PC-9 (cell line): ENCODE data around the gene TSPEAR. TPM values are rescaled to one million over a fixed set of nuclear protein-coding genes. Genes with fewer than 3 reads are reported as not detected.
"Not testable (repeated sequence)": the region's sequence is repeated elsewhere in the genome, so short reads cannot be mapped to it uniquely, and the experiment has no call there.

ENCODE experiments used
- BruUV-seq: library from RNA; stranded (reverse); fragments of 400-500 nt; replicated peaks from 2 replicates; lab custom pipeline; 2021; lab: Mats Ljungman, UMichigan
- CTCF ChIA-PET: fragments of 300-600 bp; sonication (Branson Sonifier 250); formaldehyde crosslinking; loops from one replicate; lab custom pipeline; 2022; ENCODE audit warnings: antibody characterized with exemption; lab: Charles Lee
- POLR2A ChIA-PET: fragments of 300-600 bp; sonication (Branson Sonifier 250); formaldehyde crosslinking; loops from one replicate; lab custom pipeline; 2022; ENCODE audit warnings: antibody characterized with exemption; ENCODE audit not compliant: unreplicated experiment; lab: Charles Lee
- DNase-seq, 2 experiments: peaks; one replicate each; pipeline versions ENCODE4 v3.0.0 to v3.0.0-alpha.2; 2015 to 2022; ENCODE audit warnings: mixed read lengths in 1 of 2
- H2AFZ ChIP-seq: fragments of 200-600 bp; sonication (generic); 2 replicates; pipeline ENCODE4 v1.8.1; 2017; ENCODE audit warnings: antibody characterized with exemption
- H3F3A ChIP-seq: fragments of 200-600 bp; sonication (generic); 2 replicates; pipeline ENCODE4 v1.8.1; 2017; ENCODE audit warnings: antibody characterized with exemption, mild to moderate bottlenecking, low read depth; ENCODE audit not compliant: insufficient read depth
- H3K27ac ChIP-seq: fragments of 200-600 bp; sonication (generic); 2 replicates; pipeline ENCODE4 v1.6.1; 2016; ENCODE audit warnings: mixed run types
- H3K27me3 ChIP-seq: fragments of 200-600 bp; sonication (generic); 2 replicates; pipeline ENCODE4 v1.6.1; 2016; ENCODE audit warnings: low read depth, mixed run types; ENCODE audit not compliant: insufficient read depth
- H3K36me3 ChIP-seq: fragments of 200-600 bp; sonication (generic); 2 replicates; pipeline ENCODE4 v1.6.1; 2016; ENCODE audit warnings: low read depth, mixed run types
- H3K4me1 ChIP-seq: fragments of 200-600 bp; sonication (generic); replicated peaks from 2 replicates; pipeline ENCODE4 v1.6.1; 2016; ENCODE audit warnings: mixed run types; ENCODE audit not compliant: insufficient read depth
- H3K4me2 ChIP-seq: fragments of 200-600 bp; sonication (generic); 2 replicates; pipeline ENCODE4 v1.6.1; 2017; ENCODE audit warnings: mixed run types
- H3K4me3 ChIP-seq: fragments of 200-600 bp; sonication (generic); 2 replicates; pipeline ENCODE4 v1.6.1; 2016; ENCODE audit warnings: mixed run types
- H3K79me2 ChIP-seq: fragments of 200-600 bp; sonication (generic); 2 replicates; pipeline ENCODE4 v1.6.1; 2017; ENCODE audit warnings: low read depth, mixed run types
- H3K9me2 ChIP-seq: fragments of 200-600 bp; sonication (generic); 2 replicates; pipeline ENCODE4 v1.8.1; 2017; ENCODE audit warnings: mild to moderate bottlenecking; ENCODE audit not compliant: insufficient read depth
- H3K9me3 ChIP-seq: fragments of 200-600 bp; sonication (generic); 2 replicates; pipeline ENCODE4 v1.8.1; 2016; ENCODE audit warnings: low read depth; ENCODE audit not compliant: insufficient read depth
- H4K20me1 ChIP-seq: fragments of 200-600 bp; sonication (generic); 2 replicates; pipeline ENCODE4 v1.8.1; 2017; ENCODE audit not compliant: insufficient read depth
- CTCF ChIP-seq: fragments of 200-600 bp; sonication (generic); conservative IDR thresholded peaks from 2 replicates; pipeline ENCODE4 v1.6.1; 2017; ENCODE audit warnings: mixed run types, antibody characterized with exemption, mild to moderate bottlenecking, moderate library complexity
- EZH2 ChIP-seq: fragments of 200-600 bp; sonication (generic); IDR thresholded peaks from 2 replicates; pipeline ENCODE4 v1.8.0; 2017; ENCODE audit warnings: antibody characterized with exemption, low read depth
- intact Hi-C: fragments of 100-400 bp; cut with micrococcal nuclease; formaldehyde crosslinking; loops from one replicate; pipeline ENCODE4 v1.10.0; 2022; ENCODE audit not compliant: unreplicated experiment
- total RNA-seq: library from RNA; stranded (reverse); gene quantifications from 2 replicates; pipeline ENCODE4 v1.2.3, GENCODE V29; 2021

TSPEAR gene
- total RNA-seq, 1 experiment from 2014 or later = not detected

GRCh38 chr21:44581158-44581557, 130.2 kb downstream of the TSPEAR start:
- Histone ChIP-seq H4K20me1 (no peaks in the 10 kb centered on the region), H3K4me2 (no peak overlapping the region), H3K79me2 (no peaks in the 10 kb centered on the region), H2AFZ (no peak overlapping the region), H3K27me3 (peaks cover 25% of the 10 kb centered on the region), H3K4me1 (no peaks in the 10 kb centered on the region), H3K36me3 (no peaks in the 10 kb centered on the region), H3K4me3 (no peak overlapping the region), H3K27ac (no peak overlapping the region), H3F3A (no peaks in the 10 kb centered on the region), H3K9me2 (no peaks in the 10 kb centered on the region), H3K9me3 (no peaks in the 10 kb centered on the region)
- intact Hi-C loops = no loop called here
- TF ChIP-seq CTCF (no peak), EZH2 (no peak)
- no TSS peak for BruUV-seq
- CTCF ChIA-PET = no interaction called here
- DNase-seq = no peak
- POLR2A ChIA-PET = no interaction called here

- H4K20me1 ChIP-seq, intact Hi-C loops, H3K4me2 ChIP-seq, H3K9me3 ChIP-seq, H3K4me3 ChIP-seq, H3K27ac ChIP-seq, H3K79me2 ChIP-seq, H2AFZ ChIP-seq, H3F3A ChIP-seq, BruUV-seq, H3K36me3 ChIP-seq, H3K9me2 ChIP-seq, H3K4me1 ChIP-seq, CTCF ChIA-PET, DNase-seq: not testable (repeated sequence)
- H3K27me3 ChIP-seq = peaks cover 29% of the 10 kb centered on the region
- POLR2A ChIA-PET = interaction anchor here (0.7 kb wide), 1 partner anchor 1110 kb away, joined by 8 read pairs; no protein-coding TSS in a partner anchor
Measured at GRCh38 chr21:44580231-44580821, 131.0 kb downstream of the TSPEAR start, which contains the start of gene KRTAP10-5. Gene KRTAP10-5 (minus strand): TSS chr21:44580604. CDS start chr21:44580578, 26 bp downstream.

GRCh38 chr21:44579833-44580144, 131.6 kb downstream of the TSPEAR start:
- no TSS peak for BruUV-seq
- H3K4me2 ChIP-seq = no peak overlapping the region
- no peaks in the 10 kb centered on the region for H3K9me3 ChIP-seq
- H3K79me2 ChIP-seq = no peaks in the 10 kb centered on the region
- H3K4me3 ChIP-seq = no peak overlapping the region
- CTCF ChIA-PET = no interaction called here
- H3K27me3 ChIP-seq = peaks cover 30% of the 10 kb centered on the region
- no peaks in the 10 kb centered on the region for H3K4me1 ChIP-seq
- H3K36me3 ChIP-seq = no peaks in the 10 kb centered on the region
- H3K27ac ChIP-seq = no peak overlapping the region
- no peak for DNase-seq
- POLR2A ChIA-PET = no interaction called here
- H3K9me2 ChIP-seq = no peaks in the 10 kb centered on the region
- H2AFZ ChIP-seq = no peak overlapping the region
- no peaks in the 10 kb centered on the region for H4K20me1 ChIP-seq
- intact Hi-C loops = no loop called here
- TF ChIP-seq CTCF (no peak), EZH2 (no peak)
- H3F3A ChIP-seq = no peaks in the 10 kb centered on the region
